HG03066 (cell line): Measurements from ENCODE around the gene NFAT5.
"Not testable (repeated sequence)": the region's sequence is repeated elsewhere in the genome, so short reads cannot be mapped to it uniquely, and the experiment has no call there.

Source experiments
- ATAC-seq: cut with Tn5 transposase; IDR thresholded peaks from one replicate; pipeline ENCODE4 v1.9.1; 2021; ENCODE audit warnings: low read depth; ENCODE audit not compliant: unreplicated experiment

The NFAT5 gene

DNA sequence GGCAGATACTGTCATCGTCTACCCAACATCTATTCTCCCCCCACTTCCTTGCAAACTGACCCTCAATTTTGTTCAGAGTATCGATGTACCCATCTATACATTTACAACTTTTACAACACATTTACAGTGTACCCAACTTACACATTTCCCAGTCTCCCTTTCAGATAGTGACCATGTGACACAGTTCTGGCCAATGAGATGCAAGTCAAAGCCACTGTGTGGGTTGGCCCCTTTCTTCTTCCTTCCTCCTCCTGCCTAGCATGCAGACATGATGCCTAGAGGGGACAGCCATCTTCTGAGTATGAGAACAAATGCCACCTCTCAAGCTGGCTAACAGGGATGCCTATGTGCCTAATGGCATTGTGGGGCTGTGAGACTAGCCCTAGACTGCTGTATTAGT is 11.3 kb upstream of the NFAT5 start:
- no peak for ATAC-seq

DNA sequence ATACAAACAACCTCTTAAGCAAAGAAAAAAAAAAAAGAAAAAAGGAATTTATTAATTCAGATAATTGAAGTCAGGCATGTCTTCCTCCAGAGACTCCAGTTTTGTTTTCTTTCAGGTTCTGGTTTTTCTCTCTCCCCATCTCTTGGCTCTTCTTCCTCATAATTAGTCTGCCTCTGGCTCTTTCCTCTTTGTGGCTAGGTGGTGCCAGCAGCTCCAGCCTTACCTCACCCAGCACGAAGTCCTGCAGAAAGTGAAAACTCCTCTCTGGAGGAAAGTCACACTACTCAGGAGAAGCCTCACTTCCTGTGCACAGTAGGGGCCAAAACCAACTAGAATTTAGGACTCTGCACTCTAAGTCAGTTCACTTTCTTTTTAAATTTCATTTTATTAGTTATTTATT is 10.3 kb upstream of the NFAT5 start:
- no peak for ATAC-seq

DNA sequence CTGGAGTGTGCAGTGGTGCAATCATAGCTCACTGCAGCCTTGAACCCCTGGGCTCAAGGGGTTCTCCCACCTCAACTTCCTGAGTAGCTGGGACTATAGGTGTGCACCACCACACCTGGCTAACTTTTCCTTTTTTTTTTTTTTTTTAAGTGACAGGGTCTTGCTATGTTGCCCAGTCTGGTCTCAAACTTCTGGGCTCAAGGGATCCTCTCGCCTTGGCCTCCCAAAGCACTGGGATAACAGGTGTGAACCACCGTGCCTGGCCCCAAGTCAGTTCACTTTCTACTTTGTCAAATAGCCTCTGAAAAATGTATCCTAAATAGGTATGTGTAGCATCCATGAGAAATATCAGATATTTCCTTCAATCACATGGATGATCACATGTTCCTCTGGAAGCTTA is 9.9 kb upstream of the NFAT5 start:
- no peak for ATAC-seq

DNA sequence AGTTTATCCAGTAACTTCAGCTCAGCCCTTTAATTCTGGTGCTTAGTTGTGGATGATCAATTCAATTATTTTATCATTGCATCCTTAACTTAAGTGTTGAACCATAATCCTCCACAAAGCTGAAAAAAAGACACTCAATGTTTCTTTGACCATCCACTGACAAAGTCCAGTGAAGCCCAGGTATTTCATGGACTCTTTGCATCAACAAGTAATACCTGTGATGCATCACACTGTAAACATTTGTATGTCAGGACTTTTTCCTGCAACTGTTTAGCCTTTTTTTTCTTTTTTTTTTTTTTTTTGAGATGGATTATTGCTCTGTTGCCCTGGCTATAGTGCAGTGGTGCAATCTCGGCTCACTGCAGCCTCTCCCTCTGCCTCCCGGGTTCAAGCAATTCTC is 6.6 kb upstream of the NFAT5 start:
- ATAC-seq = no peak

DNA sequence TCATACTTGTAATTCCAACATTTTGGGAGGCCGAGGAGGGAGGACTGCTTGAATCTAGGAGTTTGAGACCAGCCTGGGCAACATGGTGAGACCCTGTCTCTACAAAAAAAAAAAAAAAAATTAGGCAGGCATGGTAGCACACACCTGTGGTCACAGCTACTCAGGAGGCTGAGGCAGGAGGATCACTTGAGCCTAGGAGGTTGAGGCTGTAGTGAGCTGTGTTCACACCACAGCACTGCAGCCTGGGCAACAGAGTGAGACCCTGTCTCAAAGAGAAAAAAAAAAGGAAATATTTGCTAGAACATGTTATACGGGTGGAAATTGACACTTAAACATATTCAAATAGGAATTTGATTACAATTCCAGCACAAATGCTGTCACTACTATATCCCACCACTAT is 4.4 kb upstream of the NFAT5 start:
- not testable (repeated sequence) for ATAC-seq

DNA sequence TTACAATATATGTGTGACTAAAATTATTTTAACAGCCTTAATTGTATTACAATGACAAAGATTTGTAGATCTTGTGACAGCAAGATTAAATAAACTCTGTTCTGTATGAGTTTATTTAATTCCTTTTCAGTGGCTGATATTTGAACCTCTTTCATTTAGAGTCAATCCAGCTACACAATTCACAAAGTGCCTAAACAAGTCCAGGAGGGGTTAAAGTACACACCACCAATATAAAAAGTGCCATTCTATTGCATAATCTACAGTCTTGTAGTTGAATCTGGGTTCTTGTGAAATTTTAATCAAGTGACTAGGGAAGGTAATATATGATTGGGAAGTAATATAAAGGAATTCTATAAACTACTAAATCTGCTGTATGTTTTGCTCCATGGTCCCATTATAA is 3.9 kb upstream of the NFAT5 start:
- ATAC-seq = no peak

DNA sequence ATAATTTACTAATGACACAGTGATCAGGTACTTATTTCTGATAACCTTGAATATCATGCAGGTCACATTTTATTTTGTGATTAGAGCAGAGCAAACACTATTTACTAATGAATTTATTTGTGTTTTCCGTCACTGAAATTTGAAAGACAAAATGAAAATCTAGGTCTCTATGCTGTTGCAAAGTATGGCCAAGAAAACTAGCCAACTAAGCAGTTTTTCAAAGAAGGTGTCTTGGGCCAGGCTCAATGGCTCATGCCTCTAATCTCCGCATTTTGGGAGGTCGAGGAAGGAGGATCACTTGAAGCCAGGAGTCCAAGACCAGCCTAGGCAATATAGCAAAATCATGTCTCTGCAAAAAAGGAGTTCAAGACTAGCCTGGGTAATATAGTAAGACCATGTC is 3.0 kb upstream of the NFAT5 start:
- ATAC-seq = no peak

DNA sequence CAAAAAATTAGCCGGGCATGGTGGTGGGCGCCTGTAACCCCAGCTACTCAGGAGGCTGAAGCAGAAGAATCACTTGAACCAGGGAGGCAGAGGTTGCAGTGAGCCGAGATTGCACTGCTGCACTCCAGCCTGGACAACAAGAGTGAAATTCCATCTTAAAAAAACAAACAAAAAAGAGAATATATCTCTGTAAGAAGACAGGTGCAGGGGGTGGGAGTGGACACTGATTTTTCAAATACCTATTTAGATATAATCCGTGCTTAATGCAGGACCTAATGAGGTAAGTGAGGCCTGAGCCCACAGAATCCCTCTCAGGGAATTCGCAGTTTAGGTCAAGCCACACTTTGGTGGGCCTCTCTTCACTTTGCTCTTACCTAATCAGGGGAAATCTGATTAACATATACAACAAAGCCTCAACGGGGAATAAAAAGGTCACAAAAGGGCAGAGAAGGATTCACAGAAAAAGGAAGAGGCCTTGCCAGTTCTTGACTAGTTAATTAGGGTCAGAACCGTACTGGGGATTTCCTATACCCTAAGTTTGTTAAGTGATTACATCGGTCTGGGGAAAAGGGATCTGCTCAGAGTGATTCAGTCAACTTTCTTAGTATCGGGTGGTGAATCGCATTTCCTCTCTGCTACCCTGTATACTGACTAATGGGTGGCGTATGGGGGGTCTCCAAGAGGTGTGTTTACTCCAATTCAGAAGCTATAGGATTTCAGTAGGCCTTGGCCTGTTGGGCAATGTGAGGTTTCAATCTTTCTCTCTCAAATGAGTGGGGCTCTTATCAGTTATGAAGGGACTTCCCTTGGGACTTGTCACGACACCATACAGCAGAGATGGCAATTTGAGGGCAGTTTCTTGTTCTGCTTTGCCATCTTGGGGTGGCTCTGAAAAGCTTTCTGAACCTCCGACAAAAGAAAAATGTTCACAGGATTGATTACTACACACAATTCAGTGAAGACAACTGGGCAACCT is 1.9 kb upstream of the NFAT5 start:
- ATAC-seq = peak; percentile 42

DNA sequence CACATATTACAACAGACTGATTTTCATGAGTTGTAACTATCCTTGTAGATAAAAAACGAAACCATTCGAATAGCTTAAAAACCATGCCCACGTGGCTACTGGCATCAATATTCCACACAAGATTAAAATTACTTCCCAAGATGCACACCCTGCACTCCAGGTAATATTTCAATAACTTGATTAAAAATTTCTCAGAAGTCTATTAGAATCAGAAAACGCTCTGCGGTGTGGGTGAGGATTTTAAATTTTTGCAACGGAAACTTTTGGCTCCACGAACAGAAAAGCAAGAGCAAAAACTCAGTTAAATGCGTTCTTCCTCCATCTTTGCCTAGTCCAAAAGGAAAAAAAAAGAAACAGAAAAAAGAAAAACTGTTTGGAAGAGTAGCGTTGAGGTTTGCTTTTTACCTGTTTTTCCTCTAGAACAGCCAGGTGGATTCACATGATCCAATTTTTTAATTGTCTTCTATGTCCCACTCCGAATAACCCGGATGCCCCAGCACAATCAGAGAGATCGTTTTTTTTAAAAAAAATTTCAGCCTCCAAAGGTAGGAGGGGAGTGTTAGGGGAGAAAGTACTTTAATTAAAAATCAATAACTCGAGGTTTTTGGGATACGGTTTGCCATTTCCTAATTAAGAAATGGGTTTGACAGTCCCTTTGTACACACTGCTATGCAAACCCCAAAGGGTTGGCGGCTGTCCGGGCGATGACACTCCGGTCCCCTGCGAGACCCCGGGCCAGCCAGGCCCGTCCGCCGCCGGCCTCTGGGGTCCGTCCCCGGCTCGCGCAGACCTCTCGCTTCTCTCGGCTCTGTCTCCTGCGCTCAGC is 708 bp upstream of the NFAT5 start:
- ATAC-seq = peak; percentile 22

DNA sequence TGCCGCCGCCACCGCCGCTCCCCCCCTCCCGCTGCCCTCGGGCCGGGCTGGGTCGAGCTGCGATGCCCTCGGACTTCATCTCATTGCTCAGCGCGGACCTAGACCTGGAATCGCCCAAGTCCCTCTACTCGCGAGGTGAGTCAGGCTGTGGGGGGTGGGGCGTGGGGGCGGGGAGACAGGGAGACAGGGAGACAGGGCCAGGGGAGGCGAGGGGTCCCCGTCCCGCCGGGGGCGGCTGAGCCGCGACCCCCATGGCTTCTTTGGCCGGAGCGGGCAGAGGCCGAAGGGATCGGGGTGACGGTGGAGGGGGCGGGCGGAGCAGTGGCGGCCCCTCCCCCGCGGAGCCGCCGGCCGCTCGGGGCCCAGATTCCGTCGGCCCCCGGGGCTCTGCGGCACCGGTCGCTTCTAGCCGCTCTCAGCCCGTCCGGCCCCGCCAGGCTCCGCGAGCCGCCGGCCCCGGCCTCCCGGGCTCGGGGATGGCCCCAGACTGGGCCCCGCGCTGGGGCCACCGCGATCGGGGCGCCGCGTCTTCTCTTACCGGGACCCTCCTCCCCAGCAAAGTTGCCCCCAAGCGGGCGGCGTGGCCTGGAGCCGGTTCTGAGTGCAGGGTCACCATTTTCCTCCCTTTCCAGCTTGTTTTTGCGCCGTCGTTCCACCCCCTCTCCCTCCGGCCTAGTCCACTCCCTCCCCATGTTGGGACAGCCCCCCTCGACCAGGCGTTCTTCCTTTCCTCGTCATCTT is 644 bp downstream of the NFAT5 start:
- peak; percentile 11 for ATAC-seq

DNA sequence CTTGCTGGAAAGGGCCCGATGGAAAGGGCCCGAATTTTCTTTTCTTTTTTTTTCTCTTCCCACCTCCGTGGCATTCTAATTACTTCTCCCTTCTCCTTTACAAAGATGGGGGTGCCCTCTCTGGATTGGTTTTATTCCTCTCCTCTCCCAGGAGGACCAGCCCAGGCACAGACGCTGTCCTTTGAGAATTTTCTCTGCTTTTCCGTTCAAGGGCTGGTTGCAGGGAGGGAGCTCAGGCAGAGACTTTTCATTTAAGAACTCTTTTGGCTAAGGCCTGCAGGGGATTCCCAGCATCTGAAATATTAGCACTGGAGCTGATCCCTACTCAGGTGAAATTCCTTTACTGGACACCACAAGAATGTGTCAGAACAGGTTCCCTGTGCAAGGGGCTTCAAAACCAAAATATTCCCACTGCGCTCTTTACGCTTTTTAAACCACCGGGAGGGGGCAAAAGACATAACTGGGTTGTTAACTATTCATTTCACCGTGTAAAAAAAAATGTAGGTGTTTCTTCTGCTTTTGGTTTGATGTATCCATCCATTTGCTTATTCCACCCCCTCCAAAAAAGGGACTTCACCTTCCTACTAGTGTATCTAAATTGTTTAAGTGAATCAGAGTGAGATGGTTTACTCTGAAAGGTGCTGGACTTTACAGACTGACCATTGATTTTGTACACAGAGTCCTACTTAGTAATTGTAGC is 1.4 kb downstream of the NFAT5 start:
- ATAC-seq = no peak

DNA sequence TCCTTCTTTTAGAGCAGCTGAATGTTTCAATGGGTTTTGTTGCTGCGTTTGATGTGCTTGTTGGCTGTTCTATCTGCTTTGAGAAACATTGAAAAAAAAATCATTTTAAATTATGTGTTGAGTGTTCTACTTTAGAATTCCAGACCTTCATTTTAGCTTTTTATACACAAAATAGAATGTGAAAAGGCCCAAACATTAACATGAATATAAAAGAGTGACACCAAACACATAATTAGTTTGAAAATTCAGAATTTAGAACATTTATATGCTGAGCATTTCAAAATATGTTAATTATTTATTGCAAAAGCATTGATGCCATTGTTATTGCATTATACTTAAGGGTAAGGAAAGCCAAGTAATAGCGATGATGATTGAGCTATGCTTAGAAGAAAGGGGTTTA is 2.9 kb downstream of the NFAT5 start:
- no peak for ATAC-seq

DNA sequence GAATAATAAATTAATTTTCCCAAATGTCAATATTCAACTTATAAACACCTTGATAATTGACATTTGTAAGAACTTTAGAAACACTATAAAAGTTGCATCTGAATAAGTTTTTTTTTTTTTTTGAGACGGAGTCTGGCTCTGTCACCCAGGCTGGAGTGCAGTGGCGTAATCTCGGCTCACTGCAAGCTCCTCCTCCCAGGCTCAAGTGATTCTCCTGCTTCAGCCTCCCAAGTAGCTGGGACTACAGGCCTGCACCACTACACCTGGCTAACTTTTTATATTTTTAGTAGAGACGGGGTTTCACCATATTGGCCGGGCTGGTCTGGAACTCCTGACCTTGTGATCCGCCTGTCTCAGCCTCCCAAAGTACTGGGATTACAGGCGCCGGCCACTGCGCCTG is 13.0 kb downstream of the NFAT5 start:
- not testable (repeated sequence) for ATAC-seq

DNA sequence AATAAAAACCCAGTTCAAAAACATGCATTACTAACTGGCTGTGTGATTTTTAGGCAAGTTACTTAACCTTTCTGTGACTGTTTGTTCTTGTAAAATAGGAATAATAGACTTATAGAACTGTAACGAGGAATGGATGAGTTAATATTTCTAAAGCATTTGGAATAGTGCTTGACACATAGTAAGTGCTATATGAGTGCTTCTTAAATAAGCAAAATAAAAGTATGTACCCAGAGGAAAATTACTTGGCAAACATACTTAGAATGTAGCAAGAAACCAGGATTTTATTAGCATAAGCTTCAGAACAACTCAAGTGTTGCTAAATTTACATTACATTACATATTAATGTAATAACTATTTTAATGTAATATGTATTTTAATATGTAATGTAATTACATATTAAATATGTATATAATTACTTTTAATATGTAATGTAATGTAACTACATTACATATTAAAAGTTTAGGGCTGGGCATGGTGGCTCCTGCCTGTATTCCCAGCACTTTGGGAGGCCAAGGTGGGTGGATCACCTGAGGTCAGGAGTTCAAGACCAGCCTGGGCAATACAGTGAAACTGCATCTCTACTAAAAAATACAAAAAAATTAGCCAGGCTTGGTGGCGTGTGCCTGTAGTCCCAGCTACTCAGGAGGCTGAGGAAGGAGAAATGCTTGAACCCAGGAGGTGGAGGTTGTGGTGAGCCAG is 14.2 kb downstream of the NFAT5 start:
- ATAC-seq = no peak

DNA sequence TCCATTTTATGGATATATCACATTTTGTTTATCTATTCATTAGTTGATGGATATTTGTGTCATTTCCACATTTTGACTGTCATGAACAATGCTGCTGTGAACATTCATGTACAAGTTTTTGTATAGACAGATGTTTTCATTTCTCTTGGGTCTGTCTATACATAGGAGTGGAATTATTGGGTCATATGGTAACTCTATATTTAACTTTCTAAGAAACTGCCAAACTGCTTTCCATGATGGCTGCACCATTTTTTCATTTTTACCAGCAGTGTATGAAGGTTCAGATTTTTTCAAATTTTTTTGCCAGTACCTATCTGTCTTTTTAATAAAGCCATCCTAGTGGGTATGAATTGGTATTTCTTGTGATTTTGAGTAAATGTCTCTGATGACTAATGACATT is 15.5 kb downstream of the NFAT5 start:
- ATAC-seq = no peak

DNA sequence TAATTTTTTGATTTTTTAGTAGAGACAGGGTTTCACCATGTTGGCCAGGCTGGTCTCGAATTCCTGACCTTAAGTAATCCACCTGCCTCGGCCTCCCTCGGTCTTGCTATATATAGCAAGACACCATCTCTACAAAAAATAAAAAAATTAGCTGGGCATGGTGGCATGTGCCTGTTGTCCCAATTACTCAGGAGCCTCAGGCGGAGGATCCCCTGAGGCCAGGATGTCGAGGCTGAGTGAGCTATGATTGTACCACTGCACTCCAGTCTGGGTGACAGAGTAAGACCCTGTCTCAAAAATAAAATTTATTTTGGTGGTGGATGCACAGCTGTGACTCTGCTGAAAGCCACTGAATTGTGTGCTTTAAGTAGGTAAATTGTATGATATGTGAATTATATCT is 18.7 kb downstream of the NFAT5 start:
- not testable (repeated sequence) for ATAC-seq

DNA sequence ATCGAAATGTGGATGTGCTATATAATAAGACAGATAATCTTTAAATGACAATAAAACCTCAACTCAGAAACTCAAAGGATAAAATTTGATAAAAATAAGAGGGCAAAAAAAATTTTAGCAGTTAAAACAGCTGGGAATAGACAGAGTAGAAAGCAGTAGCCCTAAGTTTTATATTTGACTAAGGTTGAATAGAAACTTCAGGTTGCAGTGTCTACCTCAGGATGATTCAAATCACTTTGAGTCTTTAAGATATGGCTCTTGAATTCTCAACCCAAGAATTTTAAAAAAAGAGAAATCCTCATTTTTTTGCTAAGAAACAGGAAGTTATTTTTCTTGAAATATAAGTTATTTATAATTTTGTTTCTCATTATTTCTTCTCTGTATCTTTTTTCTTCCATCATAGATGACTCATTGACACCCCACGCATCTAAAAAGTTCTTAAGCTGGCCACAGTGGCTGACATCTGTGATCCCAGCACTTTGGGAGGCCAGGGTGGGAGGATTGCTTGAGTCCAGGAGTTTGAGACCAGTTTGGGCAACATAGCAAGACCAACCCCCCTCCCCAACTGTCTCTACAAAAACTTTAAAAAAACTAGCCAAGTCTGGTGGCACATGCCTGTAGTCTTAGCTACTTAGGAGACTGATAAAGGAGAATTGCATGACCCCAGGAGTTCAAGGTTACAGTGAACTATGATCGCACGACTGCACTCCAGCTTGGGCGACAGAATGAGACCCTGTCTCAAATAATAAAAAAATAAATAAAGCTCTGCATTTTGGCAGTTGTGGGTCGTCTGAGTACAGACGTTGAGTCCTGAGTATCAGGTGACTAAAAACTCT is 23.9 kb downstream of the NFAT5 start:
- no peak for ATAC-seq

DNA sequence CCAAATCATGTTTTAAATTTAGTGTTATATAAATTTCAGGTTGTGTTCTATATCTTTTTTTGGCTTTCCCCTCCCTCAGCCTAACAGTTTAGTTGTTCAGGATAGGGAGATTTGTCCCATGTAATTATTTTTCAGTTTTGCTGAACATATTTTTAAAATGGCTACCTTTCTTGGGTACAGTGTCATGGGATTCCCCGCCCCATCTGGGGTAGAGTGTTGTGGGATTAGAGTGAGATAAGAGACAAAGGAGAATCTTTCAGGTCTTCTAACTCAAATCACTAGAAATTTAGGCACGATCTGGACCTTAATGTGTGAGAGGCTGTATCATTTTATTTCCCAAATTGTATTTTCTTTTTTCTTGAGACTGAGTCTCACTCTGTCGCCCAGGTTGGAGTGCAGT is 24.8 kb downstream of the NFAT5 start:
- no peak for ATAC-seq

DNA sequence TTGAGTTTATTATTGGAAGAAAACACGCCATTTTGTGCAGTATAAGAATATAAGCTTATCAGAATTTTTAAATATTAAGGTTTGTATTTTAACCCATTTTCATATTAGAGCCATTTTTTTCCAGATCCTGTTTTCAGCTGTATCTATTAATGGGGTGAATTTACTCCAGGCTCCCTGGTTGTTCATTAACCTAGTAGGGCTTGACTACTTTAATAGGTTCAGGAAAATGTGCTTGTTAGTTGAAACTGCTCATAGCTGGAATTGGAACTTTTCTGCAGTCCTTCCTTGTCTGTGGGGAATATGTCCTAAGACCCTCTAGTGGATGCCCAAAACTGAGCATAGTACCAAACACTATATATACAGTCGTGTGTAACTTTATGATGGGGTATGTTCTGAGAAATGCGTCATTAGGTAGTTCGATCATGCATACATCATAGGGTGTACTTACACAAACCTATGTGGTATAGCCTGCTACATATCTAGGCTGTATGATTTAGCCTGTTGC is 28.0 kb downstream of the NFAT5 start:
- ATAC-seq = no peak
